CD4-positive, alpha-beta T cell treated with Interferon alpha-2 for 1 hour (primary cell): ENCODE data around the gene ICAM2.
A peak's percentile ranks its signal among the peaks of the same experiment; 100 is the strongest.

Experiments used
- DNase-seq, 2 donors: peaks; one replicate each; pipeline ENCODE4 v3.0.0-alpha.2; 2020 to 2022

ICAM2 gene

DNA sequence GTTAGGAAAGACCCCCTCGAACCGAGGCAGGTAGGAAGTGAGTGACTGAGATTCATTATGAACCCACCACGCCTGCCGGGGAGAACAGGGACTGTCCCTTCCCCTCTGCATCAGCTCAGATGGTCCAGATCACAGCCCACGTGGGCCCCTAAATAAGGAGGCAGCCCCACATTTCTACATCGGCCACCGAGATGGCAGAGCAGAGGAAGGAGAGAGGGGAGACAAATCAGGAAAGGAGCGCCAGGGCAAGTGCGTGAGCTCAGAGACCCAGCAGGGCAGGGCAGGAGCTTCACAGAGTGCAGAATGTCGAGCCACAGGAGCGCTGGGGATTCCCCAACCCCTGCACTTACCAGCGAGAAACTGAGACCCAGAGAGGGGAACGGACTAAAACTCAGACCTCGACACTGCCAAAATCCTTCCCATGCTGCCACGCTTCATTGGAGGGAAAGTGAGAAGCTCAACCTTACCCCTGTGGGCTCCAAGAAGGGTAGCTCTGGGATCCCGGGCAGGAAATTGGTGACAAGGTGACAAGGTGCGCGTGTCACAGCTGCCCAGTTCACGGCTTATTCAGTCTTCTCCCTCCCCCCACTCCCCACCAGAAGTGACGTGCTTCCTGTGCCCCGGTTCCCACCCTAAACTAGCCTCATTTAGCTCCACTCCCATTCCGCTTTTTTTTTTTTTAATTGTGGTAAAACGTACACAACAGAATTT, at the start of gene ICAM2:
TSS of gene ICAM2 (minus strand) at position 578 of the 711 bp plus-strand sequence. CDS start 13,942 bp downstream, outside the sequence.
- peak; percentile 96 for DNase-seq

DNA sequence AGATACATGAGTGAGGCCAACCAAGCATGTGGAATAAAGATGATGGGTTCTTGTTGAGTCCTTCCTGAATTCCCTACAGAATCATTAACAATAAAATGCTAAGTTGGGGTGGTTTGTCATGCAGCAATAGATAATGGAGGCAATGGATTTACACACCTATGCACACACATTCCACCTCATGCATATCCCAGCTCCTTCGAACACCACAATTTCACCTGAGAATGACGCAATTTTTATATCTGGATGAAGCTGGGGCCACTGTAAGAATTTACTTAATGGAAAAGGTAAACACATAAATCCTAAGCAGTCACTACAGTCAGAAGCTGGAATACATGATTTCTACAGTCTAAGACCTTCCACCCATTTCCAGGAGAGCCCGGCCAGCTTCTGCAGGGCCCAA, 49.8 kb upstream of the ICAM2 start:
- no peak for DNase-seq

DNA sequence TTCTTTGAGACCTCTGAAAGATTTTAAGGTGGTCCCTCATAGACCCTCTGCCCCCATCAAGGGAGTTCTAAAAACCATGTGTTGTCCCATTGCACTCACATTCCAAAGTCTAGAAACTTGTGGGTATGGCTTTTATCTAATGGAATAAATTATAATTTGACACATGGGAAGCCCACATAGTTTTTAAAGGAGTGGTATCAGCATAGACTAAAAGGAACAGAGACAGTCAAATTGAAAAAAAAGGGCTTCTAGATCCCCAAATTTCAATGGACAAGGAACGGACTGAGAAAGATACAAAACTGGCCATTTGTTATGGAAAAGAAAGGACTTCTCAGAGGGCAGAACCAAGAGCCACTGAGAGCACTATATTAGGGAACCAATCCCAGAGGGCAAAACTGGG, 48.7 kb upstream of the ICAM2 start:
- DNase-seq, result no peak

DNA sequence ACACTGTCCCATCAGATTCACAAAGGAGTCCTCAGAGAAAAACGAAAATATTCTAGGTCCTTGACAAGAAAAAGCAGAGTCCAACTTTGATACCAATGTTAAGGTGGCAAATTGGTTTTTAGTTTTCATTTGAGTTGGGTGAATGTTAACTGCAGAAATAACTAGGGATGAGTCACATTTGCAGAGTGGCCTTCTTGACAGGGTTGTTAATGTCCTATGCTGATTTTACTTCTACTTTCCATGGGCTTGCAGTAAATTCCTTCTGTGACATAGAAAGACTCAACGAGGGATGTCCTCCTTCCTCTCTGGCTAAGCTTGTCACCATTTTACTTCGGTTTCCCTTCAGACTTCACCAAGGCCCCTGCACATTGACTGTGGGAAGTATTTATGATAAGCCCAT, 47.2 kb upstream of the ICAM2 start:
- no peak for DNase-seq

DNA sequence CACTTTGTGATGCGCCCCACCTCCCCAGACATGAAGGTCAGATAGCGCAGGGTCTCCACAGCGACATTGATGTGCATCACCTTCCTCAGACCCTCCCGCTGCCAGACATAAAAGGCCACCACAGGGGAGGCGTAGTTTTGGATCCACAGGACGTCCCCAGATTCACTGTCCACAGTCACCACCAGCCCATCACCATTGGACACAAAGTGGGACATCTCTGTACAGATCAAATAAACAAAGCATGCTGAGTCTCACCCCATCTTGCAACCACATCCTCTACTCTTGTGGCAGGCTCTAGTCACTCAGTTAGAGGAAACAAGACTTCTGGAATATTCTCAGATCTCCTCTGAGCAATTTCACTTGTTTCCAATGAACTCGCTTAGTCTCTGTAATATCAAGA, 46.3 kb upstream of the ICAM2 start:
- DNase-seq, result peak; percentile 29 to 77

DNA sequence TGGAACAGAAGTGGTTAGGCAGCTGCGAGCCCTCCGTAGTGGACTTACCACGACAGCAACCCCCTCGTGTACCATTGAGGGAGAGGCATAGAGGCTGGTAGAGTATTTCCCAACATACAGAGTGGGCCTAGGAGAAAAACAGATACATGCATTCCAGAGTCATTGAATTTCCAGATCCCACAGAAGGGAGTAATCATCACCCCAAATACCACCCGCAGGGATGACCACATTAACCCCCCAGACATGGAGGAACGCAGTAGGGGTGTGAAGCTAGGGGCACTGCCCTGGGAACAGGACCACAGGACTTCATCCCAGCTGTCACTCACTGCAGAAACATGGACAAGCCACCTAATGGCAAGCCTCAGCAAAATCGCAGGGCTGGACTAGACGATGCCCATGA, 44.7 kb upstream of the ICAM2 start:
- no peak for DNase-seq

DNA sequence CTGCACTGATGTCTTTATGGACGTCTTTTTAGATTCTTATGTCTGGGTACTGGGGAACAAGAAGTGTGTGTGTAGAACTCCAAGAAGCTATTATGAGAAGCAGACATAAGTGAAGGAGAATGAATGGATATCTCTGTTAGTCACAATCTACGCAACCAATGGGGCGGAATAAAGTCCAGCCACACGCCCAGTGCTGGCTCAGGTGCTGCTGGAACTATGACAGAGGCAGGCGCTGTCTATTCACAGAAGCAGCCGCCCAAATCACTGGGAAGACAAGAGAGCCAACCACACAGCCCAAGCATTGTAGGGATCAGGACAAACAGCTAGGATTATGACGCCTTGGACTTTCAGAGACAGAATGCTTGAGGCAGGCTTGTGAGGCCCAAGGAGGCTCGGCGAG, 43.9 kb upstream of the ICAM2 start:
- no peak for DNase-seq

DNA sequence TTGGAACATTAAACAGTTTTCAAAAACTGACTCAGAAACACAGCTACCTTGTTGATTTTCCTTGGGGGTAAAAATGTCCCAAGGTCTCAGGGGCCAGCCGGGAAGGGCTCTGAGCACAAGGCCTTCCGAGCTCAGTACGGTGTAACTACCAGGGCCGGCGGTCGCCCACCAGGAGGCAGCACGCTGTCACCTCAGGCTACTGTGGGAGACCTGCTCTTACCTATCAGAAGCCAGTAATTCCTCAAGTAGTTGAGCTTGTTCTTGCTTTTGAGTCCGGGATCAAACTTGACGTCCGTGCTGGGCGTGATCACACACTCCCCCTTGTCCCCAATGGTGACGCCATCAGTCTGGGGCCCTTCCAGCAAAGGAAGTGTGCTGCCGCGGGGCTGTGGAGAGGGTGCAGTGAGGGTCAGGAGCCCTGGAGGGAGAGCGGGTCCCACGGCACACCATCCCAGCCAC, 43.4 kb upstream of the ICAM2 start:
- DNase-seq, result peak; percentile 62 to 65

DNA sequence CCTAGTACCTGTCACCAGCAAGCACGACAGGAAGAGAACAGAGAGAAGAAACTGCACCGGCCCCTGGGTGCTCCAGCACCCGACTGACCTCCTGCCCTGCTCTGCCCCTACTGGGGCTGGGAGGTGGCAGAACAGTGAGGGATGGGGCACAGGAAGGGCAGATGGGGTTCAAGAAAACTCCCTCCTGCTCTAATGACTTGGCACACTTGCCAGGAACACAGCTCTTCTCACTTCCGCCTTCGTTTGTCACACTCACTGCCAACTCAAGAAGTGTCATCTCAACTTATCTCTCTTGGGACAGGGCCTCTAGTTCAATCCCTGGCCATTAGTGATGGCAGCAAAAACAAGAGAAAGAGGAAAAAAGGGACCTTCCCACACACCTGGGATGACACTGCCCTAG, 42.7 kb upstream of the ICAM2 start:
- DNase-seq, result peak; percentile 54 to 55

DNA sequence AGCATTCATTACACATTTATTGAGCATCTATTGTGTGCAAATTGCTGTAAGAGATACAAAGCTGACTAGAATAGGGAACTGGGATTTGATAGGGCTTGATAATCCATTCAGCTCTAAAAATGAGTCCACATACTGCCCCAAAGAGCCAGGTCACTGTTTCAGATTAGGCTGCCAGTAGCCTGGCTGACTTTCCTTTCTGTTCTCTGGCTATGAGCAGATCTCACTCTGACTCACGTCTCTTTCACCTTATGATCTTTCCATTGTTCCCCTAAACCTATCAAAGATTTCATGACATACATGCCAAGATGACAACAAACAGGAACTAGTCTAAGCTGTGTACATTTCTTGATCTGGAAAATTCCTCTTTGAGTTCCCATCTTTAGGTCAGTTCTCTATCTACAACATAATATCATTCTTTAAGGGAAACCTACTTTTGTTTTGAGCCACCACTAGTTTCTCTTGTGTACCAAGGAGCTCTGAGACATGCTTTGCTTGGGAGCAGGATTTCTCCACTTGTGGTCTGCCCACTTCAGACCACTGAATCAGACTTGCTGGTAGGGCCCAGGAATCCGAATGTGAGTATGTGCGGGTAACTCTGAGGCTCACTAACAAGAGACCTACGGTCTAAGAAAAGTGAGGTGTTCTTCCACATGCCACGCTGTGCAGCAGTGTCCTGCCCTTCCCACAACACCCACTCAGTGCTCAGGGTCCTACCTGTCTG, 40.9 kb upstream of the ICAM2 start:
- no peak for DNase-seq

DNA sequence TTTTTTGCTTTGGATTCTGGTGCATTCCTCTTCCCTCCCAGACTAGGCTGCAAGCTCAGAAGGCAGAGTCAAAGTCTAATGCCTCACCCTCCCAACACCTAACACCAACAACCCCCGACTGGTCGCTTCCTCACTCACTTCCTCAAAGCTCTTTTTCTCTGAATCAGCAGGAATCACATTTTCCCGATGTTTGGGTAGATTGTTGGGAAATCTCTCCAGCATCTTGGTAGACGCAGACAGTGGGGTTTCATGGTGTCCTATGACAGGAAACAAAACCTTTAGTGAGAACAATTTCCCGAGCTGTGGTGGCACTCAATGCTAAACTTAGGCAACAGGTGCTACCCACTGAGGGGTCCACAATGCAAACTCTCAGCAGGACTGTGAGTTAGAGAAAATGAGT, 39.9 kb upstream of the ICAM2 start:
- DNase-seq, result peak; percentile 20 to 50

DNA sequence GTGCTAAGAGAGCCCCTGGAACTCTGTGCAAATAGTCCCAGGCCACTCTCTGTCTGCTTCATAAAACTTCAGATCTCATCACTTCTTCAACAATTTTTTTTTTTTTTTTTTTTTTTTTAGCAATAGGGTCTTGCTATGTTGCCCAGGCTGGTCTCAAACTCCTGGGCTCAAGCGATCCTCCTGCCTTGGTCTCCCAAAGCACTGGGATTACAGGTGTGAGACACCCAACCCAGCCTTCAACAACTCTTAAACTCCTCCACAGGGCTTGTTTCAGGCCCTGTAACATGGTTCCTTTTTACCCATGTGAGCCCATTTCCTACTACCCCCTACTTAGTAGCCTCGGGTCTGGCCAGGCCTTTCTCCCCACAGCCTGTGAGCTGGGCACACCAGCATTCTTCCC, 39.3 kb upstream of the ICAM2 start:
- no peak for DNase-seq

DNA sequence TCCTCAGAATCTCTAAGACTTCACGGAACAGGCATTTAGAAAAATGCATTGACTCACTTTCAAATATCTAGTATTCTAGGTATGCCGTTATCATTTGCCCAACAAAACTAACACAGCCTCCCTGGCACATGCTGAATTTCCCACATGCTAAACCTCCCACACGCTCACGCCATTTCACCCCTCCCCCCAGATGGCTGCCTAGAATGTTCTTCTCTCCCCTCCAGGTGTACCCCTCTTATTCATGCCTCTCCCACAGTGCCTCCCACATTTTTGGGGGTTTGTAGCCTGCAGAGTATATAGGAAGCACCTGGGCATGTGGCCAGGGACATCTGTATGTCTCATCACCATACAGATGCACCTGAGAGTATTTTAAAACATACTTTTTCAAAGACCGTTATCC, 38.2 kb upstream of the ICAM2 start:
- no peak for DNase-seq

DNA sequence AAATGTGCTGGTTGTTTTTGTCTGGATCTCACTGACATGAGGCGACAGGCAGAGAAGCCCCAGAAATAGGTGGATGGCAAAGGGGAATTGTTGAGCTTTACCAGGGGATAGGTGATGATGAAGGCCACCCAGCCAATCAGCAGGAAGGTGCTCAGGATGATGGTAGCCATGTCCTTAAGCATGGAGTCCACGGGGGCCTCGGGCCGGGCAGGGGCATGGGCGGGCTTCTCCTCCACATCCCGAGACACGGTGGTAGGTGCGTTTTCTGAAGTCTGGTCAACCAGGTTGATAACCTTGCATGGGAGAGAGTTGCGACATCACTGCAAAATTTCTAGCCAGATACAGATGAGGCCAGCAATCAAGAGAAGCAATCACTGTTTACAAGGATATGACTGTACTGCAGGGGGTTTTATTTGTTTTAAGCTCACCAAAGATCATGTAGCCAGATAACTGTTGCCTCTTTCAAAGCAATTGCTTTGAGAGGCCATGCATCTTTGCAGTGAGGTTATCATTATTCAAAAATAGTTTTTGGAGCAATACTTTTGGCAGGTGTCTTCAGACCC, 37.3 kb upstream of the ICAM2 start:
- DNase-seq, result no peak

DNA sequence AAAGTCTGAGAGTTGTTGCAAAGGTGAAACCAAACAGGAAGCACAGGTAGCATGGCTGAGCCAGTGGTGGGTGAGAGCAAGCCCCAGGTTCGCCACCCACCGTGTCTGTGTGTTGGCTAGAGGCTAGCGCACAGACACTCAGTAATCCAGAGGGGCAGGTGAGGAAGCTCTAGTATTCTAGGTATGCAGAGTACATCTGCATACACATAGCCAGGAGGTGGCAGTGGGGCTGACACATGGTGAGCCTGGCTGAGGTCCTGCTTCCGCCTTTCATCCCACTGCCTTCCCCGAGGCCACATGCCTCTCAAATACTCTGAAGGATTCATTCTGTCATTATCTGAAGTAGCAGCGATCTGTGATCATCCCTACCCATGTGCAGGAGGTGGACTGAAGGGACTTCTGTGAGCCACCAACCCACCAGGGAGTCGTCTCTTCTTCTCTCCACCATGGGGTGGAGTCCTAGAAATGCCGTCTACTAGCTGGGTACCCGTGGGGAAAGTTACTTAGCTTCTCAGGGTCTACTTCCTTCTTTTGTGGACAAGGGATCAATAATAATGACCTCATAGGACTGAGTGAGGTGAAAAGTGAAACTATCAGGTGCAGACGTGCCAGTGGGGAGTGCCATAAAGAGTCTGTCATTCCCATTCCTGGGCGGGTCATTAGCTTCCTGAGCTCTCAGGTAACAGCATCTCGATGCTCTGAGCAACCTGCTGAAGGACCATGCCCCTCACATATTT, 36.0 kb upstream of the ICAM2 start:
- DNase-seq, result peak in 1 of 2 donors; percentile 40

DNA sequence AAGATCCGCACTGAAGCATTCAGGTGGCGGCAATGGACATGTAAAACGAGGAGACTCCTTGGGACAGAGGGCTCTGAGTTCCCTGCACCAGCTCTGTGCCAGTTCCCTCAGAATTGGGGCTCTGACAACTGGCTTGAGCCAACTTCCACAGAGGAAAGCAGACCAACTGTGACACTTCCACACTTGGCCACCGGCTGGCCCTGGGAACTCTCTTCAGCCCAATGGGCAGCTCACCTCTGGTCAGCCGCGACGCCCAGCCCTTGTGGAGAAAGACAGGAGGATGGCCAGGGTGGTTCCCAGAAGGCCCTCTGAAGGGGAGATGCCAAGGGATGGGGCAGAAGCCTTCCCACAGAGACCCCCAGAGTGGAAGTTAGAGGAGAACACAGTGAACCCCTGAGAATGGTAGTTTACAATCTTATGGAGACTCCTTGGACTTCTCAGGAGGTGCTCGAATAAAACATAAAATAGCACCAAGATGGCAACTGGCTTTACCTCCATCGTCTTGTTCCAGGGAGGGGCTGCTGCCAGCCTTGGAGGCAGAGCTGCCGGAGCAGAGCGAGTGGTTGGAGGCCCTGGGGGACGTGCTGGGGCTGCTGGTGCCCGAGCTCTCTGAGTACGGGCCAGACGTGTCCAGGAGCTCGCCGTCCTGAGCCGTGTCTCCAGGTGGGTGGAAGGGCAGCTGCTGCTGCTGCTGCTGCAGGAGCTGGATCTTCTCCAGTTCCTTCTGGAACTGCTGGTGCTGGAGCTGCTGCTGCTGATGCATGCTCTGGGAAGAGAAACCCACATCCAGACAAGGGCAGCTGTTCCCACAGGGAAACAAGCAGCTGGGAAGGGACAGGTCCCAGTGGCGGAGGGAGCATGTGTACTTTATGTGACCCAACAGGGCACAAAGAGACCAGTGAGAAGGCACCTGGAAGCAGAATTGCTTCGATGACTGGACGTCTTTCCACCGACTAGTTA, 35.0 kb upstream of the ICAM2 start:
- DNase-seq, result no peak

DNA sequence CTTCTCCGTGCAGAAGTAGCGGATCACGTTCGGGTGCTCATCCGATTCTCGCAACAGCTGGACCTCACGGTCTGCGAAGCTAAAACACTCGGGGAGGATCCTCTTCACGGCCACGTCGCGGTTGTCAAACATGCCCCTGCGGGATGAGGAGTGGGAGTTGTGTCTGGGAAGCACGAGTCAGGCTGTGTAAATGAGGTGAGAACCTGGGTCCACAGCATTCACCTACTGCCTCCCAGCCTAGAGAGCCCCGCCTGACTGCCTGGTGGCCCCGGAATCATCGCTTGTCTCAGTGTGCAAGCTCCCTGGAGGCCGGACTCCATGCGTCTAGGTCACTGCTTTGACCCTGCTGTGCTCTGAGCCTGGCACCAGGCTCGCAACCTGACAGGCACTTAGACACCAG, 33.9 kb upstream of the ICAM2 start:
- DNase-seq, result no peak

DNA sequence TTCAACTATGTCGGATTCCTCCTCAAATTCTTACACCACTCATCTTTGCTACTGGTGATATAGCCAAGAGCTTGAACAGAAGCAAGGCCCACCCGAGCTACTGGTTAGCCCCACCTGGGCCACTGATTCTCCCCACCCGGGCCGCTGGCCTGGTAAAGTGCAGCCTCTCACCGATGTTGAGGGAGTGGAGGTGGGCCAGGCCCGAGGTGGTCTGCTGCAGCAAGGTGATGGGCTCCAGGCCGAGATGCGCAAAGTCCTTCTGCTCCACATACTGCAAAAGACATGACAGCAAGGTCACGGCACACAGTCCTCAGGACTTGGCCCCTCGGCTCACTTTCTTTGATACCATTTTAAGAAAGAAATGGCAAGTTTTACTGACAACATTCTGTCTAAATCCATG, 32.7 kb upstream of the ICAM2 start:
- DNase-seq, result no peak

DNA sequence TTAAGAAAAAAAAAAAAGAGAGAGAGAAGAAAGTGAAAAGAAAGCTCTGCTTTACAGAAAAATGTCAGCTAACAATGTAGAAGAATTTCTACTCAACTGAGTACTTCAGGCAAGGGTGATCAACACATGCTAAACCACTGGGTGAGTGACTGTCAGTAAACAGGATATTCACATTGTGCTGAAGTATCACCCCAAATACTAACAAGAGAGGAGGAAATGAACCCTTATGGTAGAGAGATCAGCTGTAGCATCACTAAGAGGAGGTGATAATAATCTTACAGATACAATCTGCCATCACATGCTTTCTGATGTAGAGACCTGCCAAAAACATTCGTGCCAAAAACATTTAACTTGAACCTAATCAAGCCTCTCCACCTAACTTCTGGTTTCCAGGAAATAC, 30.7 kb upstream of the ICAM2 start:
- peak; percentile 37 to 78 for DNase-seq

DNA sequence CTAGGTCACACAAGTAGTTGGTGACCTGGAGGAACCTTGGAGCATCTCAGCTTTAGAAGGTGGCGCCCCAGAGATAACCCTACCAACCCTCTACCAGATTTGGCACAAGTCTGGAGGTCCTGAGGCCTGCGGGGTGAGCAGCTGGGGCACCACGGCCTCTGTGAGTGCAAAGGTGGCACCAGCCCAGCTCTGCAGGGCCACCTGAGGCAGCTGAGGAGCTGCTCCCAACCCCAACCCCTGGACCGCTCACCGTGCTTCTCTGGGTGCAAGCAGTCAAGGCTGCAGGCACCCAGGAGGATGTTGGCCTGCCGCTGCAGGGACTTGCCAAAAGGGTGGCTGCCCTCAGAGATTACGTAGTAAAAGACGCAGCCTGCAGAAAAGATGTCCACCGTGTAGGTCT, 28.4 kb upstream of the ICAM2 start:
- DNase-seq, result no peak

DNA sequence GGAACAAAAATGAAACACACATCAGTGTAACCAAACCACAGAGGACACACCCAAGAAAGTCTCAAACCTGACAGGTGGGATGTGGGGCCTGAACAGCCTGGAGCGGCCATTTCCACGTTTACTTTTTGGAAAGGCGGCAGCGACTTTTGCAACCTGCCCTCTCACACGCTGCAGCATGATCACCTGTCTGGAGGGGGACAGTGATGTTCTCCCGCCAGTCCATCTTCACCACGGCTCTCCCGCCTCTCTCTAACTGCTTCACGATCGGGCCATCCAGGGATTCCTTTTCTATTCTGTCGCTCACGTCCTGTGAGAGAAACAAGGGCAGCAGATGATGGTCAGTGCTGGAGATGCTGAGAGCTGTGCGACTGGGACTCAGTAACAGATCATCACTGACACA, 24.7 kb upstream of the ICAM2 start:
- no peak for DNase-seq
